Tibial nerve (tissue), 4 donors: ENCODE measurements around the gene RUNX1. TPM values are rescaled to one million over a fixed set of nuclear protein-coding genes. Genes with fewer than 3 reads are reported as not detected.
"Not testable (repeated sequence)": the region's sequence is repeated elsewhere in the genome, so short reads cannot be mapped to it uniquely, and the experiment has no call there.

Source experiments
- DNase-seq, 2 donors: peaks; one replicate each; pipeline ENCODE4 v3.0.0-alpha.2; 2019; ENCODE audit warnings: low spot score in 2 of 2
- H3K27ac ChIP-seq, 4 donors: fragments of 200-600 bp; sonication (generic) in 3 of 4; one replicate each; pipeline ENCODE4 v1.5.1; 2017 to 2019; ENCODE audit warnings: mild to moderate bottlenecking in 1 of 4
- H3K27me3 ChIP-seq, 2 donors: fragments of 200-600 bp; sonication (generic) in 1 of 2; one replicate each; pipeline versions ENCODE4 v1.5.1 to v1.6.0; 2017 to 2019
- H3K36me3 ChIP-seq, 3 donors: fragments of 200-600 bp; sonication (generic); one replicate each; pipeline ENCODE4 v1.5.1; 2018 to 2019
- H3K4me1 ChIP-seq, 4 donors: fragments of 200-600 bp; sonication (generic) in 3 of 4; one replicate each; pipeline ENCODE4 v1.5.1; 2017 to 2019
- H3K4me3 ChIP-seq, 4 donors: fragments of 200-600 bp; sonication (generic) in 3 of 4; one replicate each; pipeline ENCODE4 v1.5.1; 2017 to 2019; ENCODE audit warnings: mild to moderate bottlenecking in 1 of 4, moderate library complexity in 1 of 4
- H3K9me3 ChIP-seq, 4 donors: fragments of 200-600 bp; sonication (generic) in 3 of 4; one replicate each; pipeline ENCODE4 v1.5.1; 2017 to 2019
- CTCF ChIP-seq, 5 experiments: fragments of 200-600 bp in 3 of 5; fragments of 450-650 bp in 2 of 5; sonication (generic) in 3 of 5; IDR thresholded peaks; one replicate each; pipeline ENCODE4 v1.5.1; 2016 to 2019; ENCODE audit warnings: antibody characterized with exemption in 5 of 5, mild to moderate bottlenecking in 3 of 5, moderate library complexity in 2 of 5
- EP300 ChIP-seq, 2 donors: sonication (generic); formaldehyde crosslinking; IDR thresholded peaks; one replicate each; pipeline ENCODE4 v1.6.1; 2017; ENCODE audit warnings: antibody characterized with exemption in 2 of 2, mild to moderate bottlenecking in 1 of 2
- POLR2A ChIP-seq, 2 donors: fragments of 450-650 bp; IDR thresholded peaks; one replicate each; pipeline ENCODE4 v1.6.1; 2017; ENCODE audit warnings: antibody characterized with exemption in 2 of 2, mild to moderate bottlenecking in 2 of 2, moderate library complexity in 2 of 2
- WGBS, 2 donors: methylation state at CpG; one replicate each; pipeline ENCODE4 v1.1.5; 2018; 5-methylcytosine and 5-hydroxymethylcytosine counted together
- total RNA-seq, 4 donors: library from RNA; depleted of rRNA; stranded (reverse); fragments of >200 nt; gene quantifications; one replicate each; pipeline ENCODE4 v1.1.0, GENCODE V29; 2016

RUNX1 gene
- total RNA-seq, 4 donors from 2014 or later: 23.6 to 36.9 (median 26.3) TPM

GRCh38 chr21:34968414-34969333 is 80.4 kb downstream of the RUNX1 start:
- 86 to 89% methylated on average over 13 of the region's 13 CpGs for WGBS, 2 donors
- TF ChIP-seq CTCF (IDR thresholded peaks at IDR 0.05) (no peak), EP300 (IDR thresholded peaks at IDR 0.05) (no peak), POLR2A (IDR thresholded peaks at IDR 0.05) (no peak)

GRCh38 chr21:34967509-34968289 is 81.4 kb downstream of the RUNX1 start:
- WGBS, 2 donors: 70 to 78% methylated on average over 10 of the region's 10 CpGs
- Histone ChIP-seq H3K9me3 (no peaks in the 10 kb centered on the region), H3K36me3 (no peaks in the 10 kb centered on the region), H3K4me3 (no peak overlapping the region), H3K4me1 (no peaks in the 10 kb centered on the region), H3K27ac (no peak overlapping the region), H3K27me3 (no peaks in the 10 kb centered on the region)
- no peak for DNase-seq
- TF ChIP-seq POLR2A (IDR thresholded peaks at IDR 0.05) (no peak), CTCF (IDR thresholded peaks at IDR 0.05) (no peak), EP300 (IDR thresholded peaks at IDR 0.05) (no peak)

More at GRCh38 chr21:34968414-34969333, 80.4 kb downstream of the RUNX1 start:
- Histone ChIP-seq H3K36me3 (no peaks in the 10 kb centered on the region), H3K4me3 (no peak overlapping the region), H3K27me3 (no peaks in the 10 kb centered on the region), H3K9me3 (no peaks in the 10 kb centered on the region), H3K4me1 (no peaks in the 10 kb centered on the region), H3K27ac (no peak overlapping the region)
- no peak for DNase-seq

- WGBS, 2 donors: 86 to 87% methylated on average over 11 of the region's 11 CpGs
- not testable (repeated sequence) for H3K36me3 ChIP-seq, H3K9me3 ChIP-seq, H3K27me3 ChIP-seq, H3K4me3 ChIP-seq, DNase-seq, H3K27ac ChIP-seq, H3K4me1 ChIP-seq
Measured at GRCh38 chr21:34966881-34967280, 82.2 kb downstream of the RUNX1 start.

GRCh38 chr21:34965200-34966174 is 83.6 kb downstream of the RUNX1 start:
- no peak for TF ChIP-seq POLR2A (IDR thresholded peaks at IDR 0.05)
- TF ChIP-seq CTCF (IDR thresholded peaks at IDR 0.05): no peak
- no peak for TF ChIP-seq EP300 (IDR thresholded peaks at IDR 0.05)
- WGBS, 2 donors: 66 to 73% methylated on average over 10 of the region's 10 CpGs
- no peaks in the 10 kb centered on the region for H3K27me3 ChIP-seq

GRCh38 chr21:34962586-34963222 is 86.4 kb downstream of the RUNX1 start:
- Histone ChIP-seq H3K27me3 (no peaks in the 10 kb centered on the region), H3K27ac (no peak overlapping the region), H3K4me1 (no peaks in the 10 kb centered on the region), H3K9me3 (no peaks in the 10 kb centered on the region), H3K4me3 (no peak overlapping the region), H3K36me3 (no peaks in the 10 kb centered on the region)
- WGBS, 2 donors: 76 to 77% methylated on average over 16 of the region's 16 CpGs
- TF ChIP-seq CTCF (IDR thresholded peaks at IDR 0.05) (no peak), EP300 (IDR thresholded peaks at IDR 0.05) (no peak), POLR2A (IDR thresholded peaks at IDR 0.05) (no peak)
- DNase-seq: no peak

More at GRCh38 chr21:34965200-34966174, 83.6 kb downstream of the RUNX1 start:
- H3K36me3 ChIP-seq: no peaks in the 10 kb centered on the region
- no peak overlapping the region for H3K27ac ChIP-seq
- DNase-seq: no peak
- no peaks in the 10 kb centered on the region for H3K9me3 ChIP-seq
- H3K4me1 ChIP-seq: no peaks in the 10 kb centered on the region
- no peak overlapping the region for H3K4me3 ChIP-seq
